GM12878 (cell line): ENCODE results near the gene CA14. TPM values are rescaled to one million over a fixed set of nuclear protein-coding genes. Genes with fewer than 3 reads are reported as not detected.

ENCODE experiments used
- ATAC-seq: fragments of 200-7000 bp; cut with Tn5 transposase; 3 replicates; pipeline ENCODE4 v1.9.1; 2020; ENCODE audit warnings: mild to moderate bottlenecking, moderate library complexity
- Bru-seq: library from RNA; stranded (reverse); fragments of 400-500 nt; gene quantifications from one replicate; lab custom pipeline; 2021; lab: Mats Ljungman, UMichigan
- BruChase-seq, 2 experiments: library from RNA; stranded (reverse); fragments of 400-500 nt; gene quantifications; one replicate each; lab custom pipeline; 2021; lab: Mats Ljungman, UMichigan
- BruUV-seq: library from RNA; stranded (reverse); fragments of 400-500 nt; replicated peaks from 2 replicates; lab custom pipeline; 2021; lab: Mats Ljungman, UMichigan
- CTCF ChIA-PET: fragments of 300-600 bp; sonication (Branson Sonifier 250); formaldehyde crosslinking; extraction: SDS; loops from one replicate; lab custom pipeline; 2021; ENCODE audit warnings: inconsistent platforms; lab: Yijun Ruan, JAX
- POLR2A ChIA-PET: fragments of 350-600 bp; formaldehyde crosslinking; extraction: SDS; loops from one replicate; lab custom pipeline; 2021; ENCODE audit warnings: inconsistent platforms; lab: Charles Lee
- RAD21 ChIA-PET: fragments of 300-600 bp; sonication (Branson Sonifier 250); formaldehyde crosslinking; loops from one replicate; lab custom pipeline; 2023; ENCODE audit warnings: antibody characterized with exemption; ENCODE audit not compliant: unreplicated experiment; lab: Charles Lee
- SMC1A ChIA-PET: fragments of 300-600 bp; sonication (Branson Sonifier 250); formaldehyde crosslinking; loops from one replicate; lab custom pipeline; 2023; ENCODE audit not compliant: unreplicated experiment, uncharacterized antibody; lab: Charles Lee
- DNase-seq: peaks from one replicate; pipeline ENCODE4 v3.0.0-alpha.2; 2011; ENCODE audit warnings: low read depth, low spot score
- FAIRE-seq: peaks from 3 replicates; lab custom pipeline; 2011; peaks lifted over from hg19 to GRCh38; lab: Jason Lieb, UNC
- H2AFZ ChIP-seq: 2 replicates; pipeline ENCODE4 v1.6.0; 2011; ENCODE audit warnings: low read depth, low read length, control low read depth; ENCODE audit not compliant: control insufficient read depth
- H3K27ac ChIP-seq: 2 replicates; pipeline ENCODE4 v1.5.1; 2011; ENCODE audit warnings: control low read depth; ENCODE audit not compliant: control insufficient read depth, insufficient read depth
- H3K27me3 ChIP-seq, 2 experiments: replicated peaks in 1 of 2; 2 replicates each; pipeline versions ENCODE4 v1.6.0 to v1.6.1; 2011; ENCODE audit warnings: low read length in 1 of 2; ENCODE audit not compliant: control insufficient read depth in 2 of 2, insufficient read depth in 2 of 2
- H3K36me3 ChIP-seq, 2 experiments: 2 replicates each; pipeline ENCODE4 v1.5.1; 2011; ENCODE audit warnings: low read length in 1 of 2; ENCODE audit not compliant: control insufficient read depth in 2 of 2, insufficient read depth in 2 of 2
- H3K4me1 ChIP-seq: 2 replicates; pipeline ENCODE4 v1.6.1; 2011; ENCODE audit warnings: mild to moderate bottlenecking, low read length, moderate library complexity, mixed read lengths; ENCODE audit not compliant: control insufficient read depth, insufficient read depth
- H3K4me2 ChIP-seq: 2 replicates; pipeline ENCODE4 v1.6.0; 2011; ENCODE audit warnings: control low read depth; ENCODE audit not compliant: control insufficient read depth, insufficient read depth
- H3K4me3 ChIP-seq: fragments of 200-600 bp; sonication (generic); 2 replicates; pipeline ENCODE4 v1.5.1; 2016
- H3K79me2 ChIP-seq: 2 replicates; pipeline ENCODE4 v1.6.0; 2011; ENCODE audit warnings: low read length; ENCODE audit not compliant: control insufficient read depth, insufficient read depth
- H3K9ac ChIP-seq: 2 replicates; pipeline ENCODE4 v1.8.0; 2011; ENCODE audit warnings: low read length, control low read depth, mixed read lengths; ENCODE audit not compliant: control insufficient read depth, insufficient read depth
- H3K9me3 ChIP-seq: replicated peaks from 3 replicates; pipeline ENCODE4 v1.5.1; 2011; ENCODE audit warnings: mild to moderate bottlenecking, low read length; ENCODE audit not compliant: control insufficient read depth, insufficient read depth
- H4K20me1 ChIP-seq: 2 replicates; pipeline ENCODE4 v1.6.0; 2011; ENCODE audit not compliant: control insufficient read depth, insufficient read depth
- BACH1 ChIP-seq: fragments of 450-650 bp; IDR thresholded peaks from 2 replicates; pipeline ENCODE4 v1.6.1; 2017; ENCODE audit warnings: mild to moderate bottlenecking, borderline replicate concordance
- BMI1 ChIP-seq: fragments of 450-650 bp; IDR thresholded peaks from 2 replicates; pipeline ENCODE4 v1.6.1; 2016; ENCODE audit warnings: mild to moderate bottlenecking, moderate library complexity, borderline replicate concordance
- CEBPB ChIP-seq, 2 experiments: fragments of 150-350 bp in 1 of 2; IDR thresholded peaks; 2 replicates each; pipeline ENCODE4 v1.6.1; 2012 to 2014; ENCODE audit warnings: low read depth in 2 of 2, low read length in 2 of 2, borderline replicate concordance in 1 of 2, inconsistent platforms in 1 of 2
- CHD1 ChIP-seq: IDR thresholded peaks from 2 replicates; pipeline ENCODE4 v1.6.1; 2012; ENCODE audit warnings: low read depth, low read length, improper control_type of control experiment
- DPF2 ChIP-seq: fragments of 450-650 bp; IDR thresholded peaks from 2 replicates; pipeline ENCODE4 v1.6.1; 2017; ENCODE audit warnings: mild to moderate bottlenecking
- HDGF ChIP-seq: fragments of 450-650 bp; IDR thresholded peaks from 2 replicates; pipeline ENCODE4 v1.6.1; 2016; ENCODE audit warnings: antibody characterized with exemption
- JUNB ChIP-seq: IDR thresholded peaks from 2 replicates; pipeline ENCODE4 v1.6.1; 2016; ENCODE audit warnings: antibody characterized with exemption, mild to moderate bottlenecking
- MEF2A ChIP-seq: IDR thresholded peaks from 2 replicates; pipeline ENCODE4 v1.6.1; 2011; ENCODE audit warnings: low read depth, mild to moderate bottlenecking, low read length, moderate library complexity; ENCODE audit not compliant: insufficient read depth
- PAX5 ChIP-seq: IDR thresholded peaks from 2 replicates; pipeline ENCODE4 v1.6.1; 2011; ENCODE audit warnings: low read depth, low read length, borderline replicate concordance
- POLR2A ChIP-seq: IDR thresholded peaks from 2 replicates; pipeline ENCODE4 v1.6.1; 2011; ENCODE audit warnings: low read depth, mild to moderate bottlenecking, low read length
- STAT3 ChIP-seq: IDR thresholded peaks from 2 replicates; pipeline ENCODE4 v1.6.1; 2011; ENCODE audit warnings: low read depth, low read length, improper control_type of control experiment
- ZNF622 ChIP-seq: fragments of 450-650 bp; IDR thresholded peaks from 2 replicates; pipeline ENCODE4 v1.6.1; 2017; ENCODE audit warnings: mild to moderate bottlenecking, inconsistent platforms
- WGBS: methylation state at CpG from one replicate; pipeline ENCODE4 v1.1.6; 2016; ENCODE audit warnings: low lambda C conversion rate; ENCODE audit not compliant: insufficient replicate concordance, insufficient coverage; ENCODE audit errors: missing lambda C conversion rate; 5-methylcytosine and 5-hydroxymethylcytosine counted together
- in situ Hi-C: fragments of 300-500 bp; cut with MboI; formaldehyde crosslinking; loops from 9 replicates; pipeline ENCODE4 v1.14.3; 2018; ENCODE audit warnings: mixed read lengths
- intact Hi-C: fragments of 100-400 bp; cut with micrococcal nuclease; formaldehyde crosslinking; loops from one replicate; pipeline ENCODE4 v1.14.2; 2022; ENCODE audit not compliant: unreplicated experiment
- long read RNA-seq, 2 experiments: library from polyadenylated mRNA; unstranded; transcript quantifications; one replicate each; pipeline ENCODE4 v2.0.0, GENCODE V29; 2019 to 2020
- polyA minus RNA-seq, 3 experiments: library from RNA; depleted of rRNA, polyadenylated mRNA; stranded (reverse); fragments of >200 nt; gene quantifications; 2 replicates each; pipeline ENCODE4 v1.2.3, GENCODE V29; 2011
- polyA plus RNA-seq, 11 experiments: library from polyadenylated mRNA; depleted of rRNA in 4 of 11; unstranded in 6 of 11; stranded (reverse) in 5 of 11; fragments of >200 nt; fragmentation: Nextera tagmentation in 4 of 11; fragmentation: Illumina TruSeq in 1 of 11; extraction: Ambion mirVana in 4 of 11; extraction: Trizol in 1 of 11; gene quantifications; 1 replicate in 1 of 11; 2 replicates in 10 of 11; pipeline versions ENCODE4 v1.2.1 to v1.2.3, GENCODE V29; 2011 to 2016; ENCODE audit warnings: inconsistent platforms in 2 of 11, missing spikeins in 2 of 11, low read depth in 1 of 11
- total RNA-seq, 4 experiments: library from RNA; depleted of rRNA in 3 of 4; stranded (reverse); fragments of >200 nt in 3 of 4; fragmentation: Illumina TruSeq in 1 of 4; extraction: Trizol in 1 of 4; gene quantifications; 2 replicates each; pipeline versions ENCODE4 v1.2.1 to v1.2.3, GENCODE V29; 2013 to 2021
- TF ChIP-seq, protein P1 (sequence below): IDR thresholded peaks from 2 replicates; pipeline ENCODE4 v1.6.1; 2012; ENCODE audit warnings: low read length, inconsistent platforms
- TF ChIP-seq, protein P2 (sequence below): fragments of 450-650 bp; IDR thresholded peaks from 2 replicates; pipeline ENCODE4 v1.6.1; 2017; ENCODE audit warnings: antibody characterized with exemption, mild to moderate bottlenecking, moderate library complexity

Gene CA14
- total RNA-seq (2013; cell fraction: nucleolus; rRNA removed), result not detected in 2 replicates
- not detected in 2 replicates for total RNA-seq (2014; rRNA removed)
- total RNA-seq (2014; rRNA removed; fragmentation: Illumina TruSeq; extraction: Trizol), result not detected in 2 replicates
- total RNA-seq (2021), result not detected in 2 replicates
- polyA plus RNA-seq (2011; ENCODE audit: low read depth), result 0.28 TPM
- polyA plus RNA-seq (2011; rRNA removed), result not detected in 2 replicates
- polyA plus RNA-seq (2011; cell fraction: cytosol; rRNA removed), result not detected in 2 replicates
- polyA plus RNA-seq (2011; cell fraction: nucleus; rRNA removed), result not detected in 2 replicates
- 0.29 and 0.69 TPM in 2 replicates for polyA plus RNA-seq (2012)
- polyA plus RNA-seq (2014; fragmentation: Illumina TruSeq; extraction: Trizol), result not detected in 2 replicates
- under 1 TPM; 0.11 to 0.26 TPM for polyA plus RNA-seq (2014; fragmentation: Nextera tagmentation; extraction: Ambion mirVana)
- polyA plus RNA-seq (2014; rRNA removed), result not detected in 2 replicates
- polyA plus RNA-seq (2016; fragmentation: Nextera tagmentation; extraction: Ambion mirVana), result under 1 TPM; 0.32 to 0.35 TPM
- not detected in 2 replicates for polyA minus RNA-seq (2011; rRNA and poly(A)+ RNA removed)
- polyA minus RNA-seq (2011; cell fraction: cytosol; rRNA and poly(A)+ RNA removed), result not detected in 2 replicates
- not detected in 2 replicates for polyA minus RNA-seq (2011; cell fraction: nucleus; rRNA and poly(A)+ RNA removed)
- percentile 13 among the genes with signal in this experiment for Bru-seq, nascent RNA
- BruChase-seq, experiment 1, labeled RNA remaining after a 6-hour chase, result not detected
- BruChase-seq, experiment 2, labeled RNA remaining after a 2-hour chase, result percentile 14 among the genes with signal in this experiment
- long read RNA-seq, experiment 1, result 0 reads
- long read RNA-seq, experiment 2, result 0 reads

DNA sequence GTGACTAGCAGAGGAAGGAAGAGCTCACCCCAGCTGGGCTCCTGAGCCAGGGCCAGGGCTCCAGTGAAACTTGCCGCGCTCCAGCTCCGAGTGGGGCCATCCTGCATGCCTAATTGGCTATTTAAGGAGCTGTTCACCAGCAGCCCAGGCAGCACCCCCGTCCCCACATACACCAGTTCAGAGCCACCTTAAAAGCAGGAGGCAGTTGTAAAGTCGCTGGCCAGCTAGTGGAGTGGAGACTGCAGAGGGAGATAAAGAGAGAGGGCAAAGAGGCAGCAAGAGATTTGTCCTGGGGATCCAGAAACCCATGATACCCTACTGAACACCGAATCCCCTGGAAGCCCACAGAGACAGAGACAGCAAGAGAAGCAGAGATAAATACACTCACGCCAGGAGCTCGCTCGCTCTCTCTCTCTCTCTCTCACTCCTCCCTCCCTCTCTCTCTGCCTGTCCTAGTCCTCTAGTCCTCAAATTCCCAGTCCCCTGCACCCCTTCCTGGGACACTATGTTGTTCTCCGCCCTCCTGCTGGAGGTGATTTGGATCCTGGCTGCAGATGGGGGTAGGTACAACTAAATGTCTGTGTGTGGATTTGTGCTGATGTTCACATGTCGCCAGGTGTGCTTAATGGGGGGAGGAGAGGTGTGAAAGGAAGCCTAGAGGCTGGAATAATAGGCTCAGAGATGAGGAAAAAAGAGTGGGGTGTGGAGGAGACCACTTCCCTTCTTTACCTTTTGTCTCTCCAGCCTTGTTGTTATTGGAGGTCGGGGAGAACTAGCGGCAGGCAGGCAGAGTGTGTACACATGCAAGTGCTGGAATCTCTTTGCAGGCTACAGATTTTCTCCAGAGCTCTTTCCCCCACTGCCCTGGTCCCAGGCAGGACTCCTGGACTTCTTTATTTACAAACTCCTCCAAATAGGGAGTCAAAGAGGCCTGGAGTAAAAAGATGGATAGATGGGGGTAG lies at the start of gene CA14:
Gene CA14, plus strand, starts transcription at position 151 of the 962 bp plus-strand sequence. Its CDS starts 355 bp downstream, at position 506.
- ATAC-seq (no peak), DNase-seq (no peak), FAIRE-seq (no peak)
- 36% methylated on average over 13 of the region's 13 CpGs for WGBS
- intact Hi-C loops (loop anchor here (5.0 to 10.0 kb wide), 5 partner anchors 169 to 737 kb away; partner anchors contain the start of gene FALEC), in situ Hi-C loops (loop anchor here (5.0 kb wide), 1 partner anchor 739 kb away; no protein-coding TSS in a partner anchor)
- Histone ChIP-seq H3K27ac (no peak within 1 kb of the TSS), H3K4me2 (no peak within 1 kb of the TSS), H3K9ac (no peak within 1 kb of the TSS), H3K4me3 (no peak within 1 kb of the TSS), H3K9me3 (no peaks in the 10 kb centered on the region), H3K36me3 (no peaks in the 10 kb centered on the region), H3K79me2 (no peaks in the 10 kb centered on the region), H3K4me1 (peaks cover 5% of the 10 kb centered on the region; the same call in 1 of the 2 replicates), H4K20me1 (no peaks in the 10 kb centered on the region), H2AFZ (no peak within 1 kb of the TSS), H3K27me3 (no peaks in the 10 kb centered on the region; a peak in 2 of 4 replicates)
- RAD21 ChIA-PET, result interaction anchor here (1.0 to 1.6 kb wide), 2 partner anchors 32 to 669 kb away, joined by 3 read pairs; no protein-coding TSS in a partner anchor
- POLR2A ChIA-PET, result no interaction called here
- CTCF ChIA-PET, result interaction anchor here (0.7 to 7.5 kb wide), 5 partner anchors 23 to 737 kb away, joined by 4 to 98 read pairs (median 15); partner anchors contain the start of gene CIART
- BruUV-seq, result no TSS peak
- SMC1A ChIA-PET, result interaction anchor here (0.8 to 3.2 kb wide), 2 partner anchors 20 to 23 kb away, joined by 4 to 17 read pairs; no protein-coding TSS in a partner anchor
- TF ChIP-seq ZNF622 (no peak), JUNB (no peak), MEF2A (no peak), STAT3 (no peak), BMI1 (no peak), CHD1 (no peak), POLR2A (no peak), PAX5 (no peak), HDGF (no peak), DPF2 (no peak), CEBPB (IDR thresholded peaks at IDR 0.05; ENCODE audit: borderline replicate concordance in 1 of 2, low read depth in 2 of 2, low read length in 2 of 2) (no peak), BACH1 (no peak)
- TF ChIP-seq, protein P1, sequence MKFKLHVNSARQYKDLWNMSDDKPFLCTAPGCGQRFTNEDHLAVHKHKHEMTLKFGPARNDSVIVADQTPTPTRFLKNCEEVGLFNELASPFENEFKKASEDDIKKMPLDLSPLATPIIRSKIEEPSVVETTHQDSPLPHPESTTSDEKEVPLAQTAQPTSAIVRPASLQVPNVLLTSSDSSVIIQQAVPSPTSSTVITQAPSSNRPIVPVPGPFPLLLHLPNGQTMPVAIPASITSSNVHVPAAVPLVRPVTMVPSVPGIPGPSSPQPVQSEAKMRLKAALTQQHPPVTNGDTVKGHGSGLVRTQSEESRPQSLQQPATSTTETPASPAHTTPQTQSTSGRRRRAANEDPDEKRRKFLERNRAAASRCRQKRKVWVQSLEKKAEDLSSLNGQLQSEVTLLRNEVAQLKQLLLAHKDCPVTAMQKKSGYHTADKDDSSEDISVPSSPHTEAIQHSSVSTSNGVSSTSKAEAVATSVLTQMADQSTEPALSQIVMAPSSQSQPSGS, result no peak
- TF ChIP-seq, protein P2, sequence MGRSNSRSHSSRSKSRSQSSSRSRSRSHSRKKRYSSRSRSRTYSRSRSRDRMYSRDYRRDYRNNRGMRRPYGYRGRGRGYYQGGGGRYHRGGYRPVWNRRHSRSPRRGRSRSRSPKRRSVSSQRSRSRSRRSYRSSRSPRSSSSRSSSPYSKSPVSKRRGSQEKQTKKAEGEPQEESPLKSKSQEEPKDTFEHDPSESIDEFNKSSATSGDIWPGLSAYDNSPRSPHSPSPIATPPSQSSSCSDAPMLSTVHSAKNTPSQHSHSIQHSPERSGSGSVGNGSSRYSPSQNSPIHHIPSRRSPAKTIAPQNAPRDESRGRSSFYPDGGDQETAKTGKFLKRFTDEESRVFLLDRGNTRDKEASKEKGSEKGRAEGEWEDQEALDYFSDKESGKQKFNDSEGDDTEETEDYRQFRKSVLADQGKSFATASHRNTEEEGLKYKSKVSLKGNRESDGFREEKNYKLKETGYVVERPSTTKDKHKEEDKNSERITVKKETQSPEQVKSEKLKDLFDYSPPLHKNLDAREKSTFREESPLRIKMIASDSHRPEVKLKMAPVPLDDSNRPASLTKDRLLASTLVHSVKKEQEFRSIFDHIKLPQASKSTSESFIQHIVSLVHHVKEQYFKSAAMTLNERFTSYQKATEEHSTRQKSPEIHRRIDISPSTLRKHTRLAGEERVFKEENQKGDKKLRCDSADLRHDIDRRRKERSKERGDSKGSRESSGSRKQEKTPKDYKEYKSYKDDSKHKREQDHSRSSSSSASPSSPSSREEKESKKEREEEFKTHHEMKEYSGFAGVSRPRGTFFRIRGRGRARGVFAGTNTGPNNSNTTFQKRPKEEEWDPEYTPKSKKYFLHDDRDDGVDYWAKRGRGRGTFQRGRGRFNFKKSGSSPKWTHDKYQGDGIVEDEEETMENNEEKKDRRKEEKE, result no peak
